ENCODE measurements around the gene ATF7IP2. TPM values are rescaled to one million over a fixed set of nuclear protein-coding genes. Genes with fewer than 3 reads are reported as not detected.
"Not testable (repeated sequence)": the region's sequence is repeated elsewhere in the genome, so short reads cannot be mapped to it uniquely, and the experiment has no call there.

ATF7IP2 gene
- total RNA-seq, result 10 to 100 TPM; 21.8 to 23.6 TPM

GRCh38 chr16:10385725-10386516, at the start of gene ATF7IP2:
TSS of gene ATF7IP2 (plus strand) at chr16:10386061. CDS start at chr16:10430621, 44,560 bp downstream.
- ChIA-PET CTCF (no interaction called here), POLR2A (interaction anchor here (0.6 to 2.0 kb wide), 8 partner anchors 10 to 139 kb away, joined by 3 to 6 read pairs (median 3); no protein-coding TSS in a partner anchor)
- Mint-ChIP-seq H3K4me1 (peaks cover 45% of the 10 kb centered on the region), H3K27ac (peak within 1 kb of the TSS; percentile 94), H3K4me3 (peak within 1 kb of the TSS; percentile 98), H3K27me3 (no peaks in the 10 kb centered on the region), H3K36me3 (ENCODE audit: low read depth) (peaks cover 40% of the 10 kb centered on the region), H3K9me3 (no peaks in the 10 kb centered on the region)
- DNase-seq, result peak; percentile 91

- H3K4me1 Mint-ChIP-seq, result peaks cover 12% of the 10 kb centered on the region
- H3K36me3 Mint-ChIP-seq (ENCODE audit: low read depth), result peaks cover 12% of the 10 kb centered on the region
- DNase-seq, result no peak
- no peak overlapping the region for H3K27ac Mint-ChIP-seq
- no peaks in the 10 kb centered on the region for H3K27me3 Mint-ChIP-seq
- POLR2A ChIA-PET, result no interaction called here
- peaks cover 23% of the 10 kb centered on the region for H3K9me3 Mint-ChIP-seq
- no peak overlapping the region for H3K4me3 Mint-ChIP-seq
- CTCF ChIA-PET, result no interaction called here
Observed at GRCh38 chr16:10338426-10338825, 47.4 kb upstream of the ATF7IP2 start.

- peaks cover 25% of the 10 kb centered on the region for H3K9me3 Mint-ChIP-seq
- ChIA-PET CTCF (no interaction called here), POLR2A (no interaction called here)
- no peaks in the 10 kb centered on the region for H3K4me1 Mint-ChIP-seq
- H3K27ac Mint-ChIP-seq, result no peak overlapping the region
- peaks cover 10% of the 10 kb centered on the region for H3K36me3 Mint-ChIP-seq (ENCODE audit: low read depth)
- H3K27me3 Mint-ChIP-seq, result no peaks in the 10 kb centered on the region
- no peak for DNase-seq
- no peak overlapping the region for H3K4me3 Mint-ChIP-seq
Observed at GRCh38 chr16:10339777-10340732, 45.8 kb upstream of the ATF7IP2 start.

GRCh38 chr16:10343124-10343760, 42.6 kb upstream of the ATF7IP2 start:
- Mint-ChIP-seq H3K4me3 (no peak overlapping the region), H3K4me1 (no peaks in the 10 kb centered on the region), H3K27me3 (no peaks in the 10 kb centered on the region), H3K9me3 (peaks cover 29% of the 10 kb centered on the region), H3K36me3 (ENCODE audit: low read depth) (peaks cover 10% of the 10 kb centered on the region), H3K27ac (no peak overlapping the region)
- POLR2A ChIA-PET, result no interaction called here
- DNase-seq, result no peak
- CTCF ChIA-PET, result interaction anchor here (0.6 kb wide), 1 partner anchor 13 kb away, joined by 3 read pairs; no protein-coding TSS in a partner anchor

GRCh38 chr16:10344699-10345098, 41.2 kb upstream of the ATF7IP2 start:
- H3K9me3 Mint-ChIP-seq, result peaks cover 23% of the 10 kb centered on the region
- POLR2A ChIA-PET; H3K4me1 Mint-ChIP-seq; CTCF ChIA-PET; DNase-seq; H3K27me3 Mint-ChIP-seq; H3K4me3 Mint-ChIP-seq; H3K27ac Mint-ChIP-seq; H3K36me3 Mint-ChIP-seq (ENCODE audit: low read depth): not testable (repeated sequence)

GRCh38 chr16:10345629-10346028, 40.2 kb upstream of the ATF7IP2 start:
- H3K9me3 Mint-ChIP-seq, result peaks cover 15% of the 10 kb centered on the region
- no peaks in the 10 kb centered on the region for H3K4me1 Mint-ChIP-seq
- H3K27ac Mint-ChIP-seq, result no peak overlapping the region
- POLR2A ChIA-PET, result no interaction called here
- DNase-seq, result no peak
- CTCF ChIA-PET, result no interaction called here
- H3K36me3 Mint-ChIP-seq (ENCODE audit: low read depth), result peaks cover 3% of the 10 kb centered on the region
- H3K4me3 Mint-ChIP-seq, result no peak overlapping the region
- H3K27me3 Mint-ChIP-seq, result no peaks in the 10 kb centered on the region

- Mint-ChIP-seq H3K27me3 (no peaks in the 10 kb centered on the region), H3K27ac (no peak overlapping the region), H3K4me1 (no peaks in the 10 kb centered on the region), H3K9me3 (peaks cover 4% of the 10 kb centered on the region), H3K4me3 (no peak overlapping the region), H3K36me3 (ENCODE audit: low read depth) (no peaks in the 10 kb centered on the region)
- ChIA-PET POLR2A (no interaction called here), CTCF (no interaction called here)
- DNase-seq, result no peak
Observed at GRCh38 chr16:10349851-10350250, 36.0 kb upstream of the ATF7IP2 start.

- Mint-ChIP-seq H3K4me1 (no peaks in the 10 kb centered on the region), H3K4me3 (no peak overlapping the region), H3K27ac (no peak overlapping the region), H3K9me3 (no peaks in the 10 kb centered on the region), H3K27me3 (no peaks in the 10 kb centered on the region), H3K36me3 (ENCODE audit: low read depth) (no peaks in the 10 kb centered on the region)
- no peak for DNase-seq
- CTCF ChIA-PET, result no interaction called here
- POLR2A ChIA-PET, result no interaction called here
Observed at GRCh38 chr16:10352262-10352661, 33.6 kb upstream of the ATF7IP2 start.

GRCh38 chr16:10355589-10355988, 30.3 kb upstream of the ATF7IP2 start:
- Mint-ChIP-seq H3K27me3 (peaks cover 2% of the 10 kb centered on the region), H3K27ac (no peak overlapping the region), H3K9me3 (no peaks in the 10 kb centered on the region), H3K4me1 (no peaks in the 10 kb centered on the region), H3K36me3 (ENCODE audit: low read depth) (no peaks in the 10 kb centered on the region), H3K4me3 (no peak overlapping the region)
- ChIA-PET CTCF (no interaction called here), POLR2A (no interaction called here)
- DNase-seq, result no peak

- ChIA-PET CTCF (no interaction called here), POLR2A (no interaction called here)
- Mint-ChIP-seq H3K9me3 (peaks cover 3% of the 10 kb centered on the region), H3K27me3 (peaks cover 2% of the 10 kb centered on the region), H3K4me3 (no peak overlapping the region), H3K4me1 (peaks cover 6% of the 10 kb centered on the region), H3K36me3 (ENCODE audit: low read depth) (peaks cover 2% of the 10 kb centered on the region), H3K27ac (no peak overlapping the region)
- no peak for DNase-seq
Observed at GRCh38 chr16:10356870-10357842, 28.7 kb upstream of the ATF7IP2 start.

- peaks cover 13% of the 10 kb centered on the region for H3K4me1 Mint-ChIP-seq
- H3K36me3 Mint-ChIP-seq (ENCODE audit: low read depth); CTCF ChIA-PET; DNase-seq; H3K27me3 Mint-ChIP-seq; H3K4me3 Mint-ChIP-seq; H3K9me3 Mint-ChIP-seq: not testable (repeated sequence)
- POLR2A ChIA-PET, result interaction anchor here (1.2 to 1.5 kb wide), 2 partner anchors 25 to 382 kb away, joined by 3 to 5 read pairs; partner anchors contain the start of genes ATF7IP2 and NUBP1
- H3K27ac Mint-ChIP-seq, result peak overlapping the region; percentile 45
Observed at GRCh38 chr16:10361747-10362076, 24.1 kb upstream of the ATF7IP2 start.
